WI38 (cell line): ENCODE measurements around the gene CACNA1A.

Source experiments
- H3K4me3 ChIP-seq: 2 replicates; pipeline ENCODE4 v1.5.1; 2011; ENCODE audit warnings: low read depth, mild to moderate bottlenecking, control low read depth, low read length
- CTCF ChIP-seq: IDR thresholded peaks from 2 replicates; pipeline ENCODE4 v1.5.1; 2012; ENCODE audit warnings: low read depth, mild to moderate bottlenecking, control low read depth, low read length

Gene CACNA1A

GRCh38 chr19:13290741-13291140 is 215.5 kb downstream of the CACNA1A start:
- TF ChIP-seq CTCF = no peak
- no peak overlapping the region for H3K4me3 ChIP-seq

- TF ChIP-seq CTCF = no peak
- no peak overlapping the region for H3K4me3 ChIP-seq
Measured at GRCh38 chr19:13289295-13289694, 217.0 kb downstream of the CACNA1A start.

DNA sequence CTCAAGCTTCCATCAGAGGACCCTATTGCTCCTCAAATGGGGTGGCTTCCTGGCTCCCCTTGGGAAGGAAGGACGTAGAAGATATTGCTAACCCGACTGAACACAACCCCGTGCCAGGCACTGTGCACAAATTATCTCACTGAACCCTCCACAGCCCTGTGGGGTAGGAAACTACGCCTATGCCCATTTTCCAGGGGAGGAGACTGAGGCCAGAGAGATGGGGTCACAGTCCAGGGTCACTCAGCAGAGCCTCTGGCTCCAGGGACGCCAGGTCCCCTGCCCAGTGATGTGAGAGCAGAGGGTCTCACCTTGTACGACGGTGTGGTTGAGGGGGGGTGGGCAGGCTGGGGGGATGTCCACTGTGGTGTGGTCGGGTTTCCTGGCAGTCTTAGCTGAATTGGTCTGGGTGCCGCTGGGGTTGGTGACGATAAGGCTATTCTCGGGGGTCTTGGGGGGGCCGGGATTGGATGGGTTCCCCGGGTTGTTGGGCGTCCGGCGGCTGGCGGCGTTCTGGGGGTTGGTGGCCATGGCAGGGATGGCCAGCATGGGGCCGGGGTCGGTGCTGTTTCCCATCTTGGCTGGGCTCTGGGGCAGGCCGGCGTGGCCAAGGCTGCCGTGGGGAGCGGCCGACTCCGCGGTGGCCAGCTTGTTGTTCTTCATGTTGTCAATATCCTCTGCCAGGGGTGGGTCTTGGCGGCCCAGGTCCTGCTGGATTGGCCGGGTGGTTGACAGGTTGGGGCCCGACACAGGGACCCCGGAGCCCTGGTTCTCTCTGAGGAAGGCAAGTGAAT is 219.9 kb downstream of the CACNA1A start:
- H3K4me3 ChIP-seq = no peak overlapping the region
- TF ChIP-seq CTCF = no peak

DNA sequence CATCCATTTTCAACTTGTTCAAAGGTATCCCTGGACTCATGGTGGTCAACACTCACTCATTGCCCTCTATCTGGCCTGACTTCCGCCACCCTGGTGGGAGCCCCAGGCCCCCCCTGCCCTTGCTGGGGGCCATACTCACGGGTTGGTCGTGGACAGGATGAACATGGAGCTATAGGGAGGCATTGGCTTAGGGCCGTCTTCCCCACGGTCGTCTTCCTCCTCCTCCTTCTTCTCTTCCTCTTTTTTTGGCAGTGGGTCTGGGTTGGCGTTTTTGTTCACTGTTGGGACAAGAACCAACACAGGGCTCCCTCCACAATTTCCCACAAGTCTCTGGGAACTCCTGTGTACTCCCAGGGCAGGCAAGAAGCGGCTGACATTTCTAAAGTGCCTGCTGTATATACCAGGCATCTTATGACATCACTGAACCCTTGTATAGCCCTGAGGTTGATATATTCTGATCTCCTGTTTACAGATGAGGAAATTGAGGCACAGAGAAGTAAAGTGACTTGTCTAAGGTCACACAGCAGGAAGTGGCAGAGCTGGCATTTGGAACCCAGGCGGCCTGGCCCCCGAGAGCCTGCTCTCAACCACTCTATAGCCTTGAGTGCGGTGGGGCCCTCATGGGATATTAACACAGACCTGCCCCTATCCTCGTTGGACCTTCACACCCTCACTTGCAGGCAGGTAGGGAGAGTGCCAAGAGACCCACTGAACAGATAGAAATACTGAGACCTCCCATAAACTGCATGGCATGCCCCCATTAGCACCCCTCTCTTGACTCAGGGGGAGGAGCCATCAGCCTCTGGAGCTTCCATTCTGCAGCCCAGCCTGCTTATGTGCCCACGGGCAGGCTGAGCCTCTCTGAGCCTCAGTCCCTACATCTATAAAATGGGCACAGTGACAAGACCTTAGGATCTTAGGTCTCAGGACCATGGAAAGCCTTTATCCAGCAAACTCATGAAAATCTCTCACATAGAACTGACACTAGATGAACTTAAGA is 221.1 kb downstream of the CACNA1A start:
- no peak for TF ChIP-seq CTCF
- no peak overlapping the region for H3K4me3 ChIP-seq

DNA sequence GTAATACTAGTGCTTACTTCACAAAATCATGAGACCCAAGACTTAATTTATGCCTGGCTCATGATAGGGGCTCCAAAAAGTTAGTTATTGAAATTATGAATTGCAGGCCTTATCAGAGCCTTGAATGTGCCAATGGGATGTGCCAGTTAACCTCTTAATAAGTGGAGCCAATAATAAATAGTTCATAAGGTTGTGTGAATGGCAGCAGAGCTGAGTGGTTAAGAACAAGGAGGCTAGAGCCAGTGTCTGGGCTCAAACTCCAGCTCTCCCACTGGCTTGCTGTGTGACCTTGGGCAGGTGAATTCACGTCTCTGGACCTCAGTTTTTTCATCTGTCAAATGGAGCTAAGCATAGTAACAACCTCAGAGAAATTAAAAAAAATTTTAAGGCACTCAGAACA is 222.4 kb downstream of the CACNA1A start:
- no peak for TF ChIP-seq CTCF
- H3K4me3 ChIP-seq = no peak overlapping the region

- no peak for TF ChIP-seq CTCF
- no peak overlapping the region for H3K4me3 ChIP-seq
Measured at GRCh38 chr19:13282486-13283065, 223.7 kb downstream of the CACNA1A start.
